GM21723 (cell line): Measurements from ENCODE around the gene HSP90AA1.
"Not testable (repeated sequence)": the region's sequence is repeated elsewhere in the genome, so short reads cannot be mapped to it uniquely, and the experiment has no call there.

Source experiments
- ATAC-seq: cut with Tn5 transposase; IDR thresholded peaks from one replicate; pipeline ENCODE4 v1.9.1; 2021; ENCODE audit warnings: mild to moderate bottlenecking, moderate library complexity; ENCODE audit not compliant: unreplicated experiment

HSP90AA1 gene

DNA sequence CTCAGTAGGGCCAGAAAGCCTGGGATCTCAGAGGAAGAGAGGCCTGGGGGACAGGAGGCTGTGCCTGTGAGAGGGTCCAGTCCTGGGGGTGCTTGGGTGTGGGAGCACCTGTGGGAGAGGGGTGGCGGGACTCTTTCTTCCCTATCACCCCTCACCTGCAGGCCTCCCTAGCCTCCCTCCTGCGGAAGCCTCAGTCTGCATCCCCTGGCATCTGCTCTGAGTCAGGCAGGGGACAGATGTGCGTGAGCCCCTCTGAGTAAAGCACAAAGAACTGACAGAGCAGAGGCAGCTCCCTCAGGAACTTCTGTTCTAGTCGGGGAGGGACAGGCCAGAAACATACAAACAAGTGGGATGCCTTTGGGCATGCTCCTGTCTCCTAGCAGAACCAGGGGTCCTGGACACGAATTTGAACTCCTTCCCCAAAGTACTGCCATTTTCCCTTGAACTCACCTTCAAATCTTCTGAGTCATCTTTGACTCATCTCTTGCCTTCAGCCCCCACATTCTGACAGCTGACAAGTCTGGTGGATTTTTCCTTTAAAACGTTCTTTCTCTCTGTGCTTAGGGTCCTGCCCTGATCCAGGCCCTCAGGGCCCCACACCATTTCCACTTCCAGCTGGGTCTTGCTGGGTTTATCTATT lies 8.5 kb upstream of the HSP90AA1 start:
- no peak for ATAC-seq

DNA sequence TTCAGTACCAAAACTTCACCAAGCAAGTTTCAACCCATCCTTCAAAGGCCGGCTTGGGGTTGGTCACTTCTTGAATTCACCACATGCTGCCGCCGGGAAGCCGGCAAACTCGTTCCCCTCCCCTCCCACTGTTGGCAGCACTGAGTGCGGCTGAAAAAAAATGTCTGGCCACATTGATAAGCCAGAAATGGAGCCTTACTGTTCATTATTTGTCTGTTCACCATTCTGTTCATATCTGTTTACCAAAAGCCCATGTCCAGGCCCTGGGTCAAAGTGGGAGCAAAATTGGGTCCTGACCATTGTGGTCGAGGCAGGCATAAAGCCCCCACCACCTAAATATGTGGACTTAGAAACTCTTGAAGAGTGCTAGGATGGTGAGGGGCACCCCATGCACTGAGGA lies 7.3 kb upstream of the HSP90AA1 start:
- ATAC-seq, result no peak

DNA sequence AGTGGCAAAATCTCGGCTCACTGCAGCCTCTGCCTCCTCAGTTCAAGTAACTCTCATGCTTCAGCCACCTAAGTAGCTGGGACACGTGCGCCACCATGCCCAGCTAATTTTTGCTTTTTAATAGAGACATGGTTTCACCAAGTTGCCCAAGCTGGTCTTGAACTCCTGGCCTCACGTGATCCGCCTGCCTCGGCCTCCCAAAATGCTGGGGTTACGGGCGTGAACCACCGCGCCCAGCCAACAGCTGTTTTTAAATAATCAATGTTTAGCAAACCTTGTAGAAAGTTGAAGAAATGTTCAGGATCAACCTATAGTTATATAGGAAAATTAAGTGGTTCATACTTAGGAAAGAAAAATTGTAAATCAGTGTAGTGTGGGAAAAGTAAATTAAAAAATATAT lies 6.0 kb upstream of the HSP90AA1 start:
- ATAC-seq, result no peak

DNA sequence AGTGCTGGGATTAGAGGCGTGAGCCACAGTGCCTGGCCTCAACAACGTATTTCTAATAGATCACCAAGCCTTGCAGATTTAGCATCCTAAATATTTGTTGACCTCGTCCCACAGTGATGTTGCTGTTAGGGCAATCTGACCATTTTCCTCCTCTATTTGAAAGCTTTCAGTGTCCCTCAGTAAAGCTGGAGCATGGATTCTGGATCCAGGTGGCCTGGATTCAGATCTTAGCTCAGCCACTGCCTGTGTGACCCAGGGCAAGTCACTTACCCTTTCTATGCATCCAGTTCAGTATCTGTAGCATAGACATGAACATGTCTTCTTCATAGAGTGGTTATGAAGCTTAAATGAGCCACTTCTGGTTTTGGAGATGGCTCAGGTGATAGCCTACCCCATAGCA lies 3.9 kb upstream of the HSP90AA1 start:
- no peak for ATAC-seq

DNA sequence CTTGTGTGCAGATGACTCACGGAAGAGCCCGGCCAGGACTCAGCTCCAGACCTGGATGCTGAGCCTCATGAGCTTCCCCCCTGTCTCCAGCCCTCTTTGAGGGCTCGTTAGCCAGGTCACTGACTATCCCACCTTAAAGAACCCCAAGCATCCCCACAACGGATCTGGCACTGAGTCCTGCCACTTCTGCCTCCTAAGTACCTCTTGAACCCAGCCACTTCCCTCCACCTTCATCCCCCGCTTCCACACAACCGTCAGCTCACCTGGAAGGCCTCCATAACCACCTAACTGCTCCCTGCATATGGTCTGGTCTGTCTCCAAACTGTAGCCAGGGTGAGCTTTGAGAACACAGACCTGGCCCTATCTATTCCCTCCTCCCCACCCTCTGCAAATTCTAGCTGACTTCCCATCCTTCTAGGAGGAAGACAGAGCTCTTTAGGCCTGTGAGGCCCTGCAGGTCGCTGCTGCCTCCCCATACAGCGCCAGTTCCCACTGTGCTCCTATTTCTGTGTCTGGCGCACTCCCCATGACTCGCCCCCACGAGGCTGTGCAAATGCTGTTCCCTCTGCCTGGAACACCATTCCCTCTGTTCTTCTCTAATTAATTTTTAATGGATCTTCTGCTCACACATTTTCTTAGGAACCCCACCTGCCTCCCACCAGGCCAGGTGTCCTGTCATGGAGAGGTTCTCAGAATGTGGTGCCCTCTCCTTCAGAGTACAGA lies 2.9 kb upstream of the HSP90AA1 start:
- no peak for ATAC-seq

DNA sequence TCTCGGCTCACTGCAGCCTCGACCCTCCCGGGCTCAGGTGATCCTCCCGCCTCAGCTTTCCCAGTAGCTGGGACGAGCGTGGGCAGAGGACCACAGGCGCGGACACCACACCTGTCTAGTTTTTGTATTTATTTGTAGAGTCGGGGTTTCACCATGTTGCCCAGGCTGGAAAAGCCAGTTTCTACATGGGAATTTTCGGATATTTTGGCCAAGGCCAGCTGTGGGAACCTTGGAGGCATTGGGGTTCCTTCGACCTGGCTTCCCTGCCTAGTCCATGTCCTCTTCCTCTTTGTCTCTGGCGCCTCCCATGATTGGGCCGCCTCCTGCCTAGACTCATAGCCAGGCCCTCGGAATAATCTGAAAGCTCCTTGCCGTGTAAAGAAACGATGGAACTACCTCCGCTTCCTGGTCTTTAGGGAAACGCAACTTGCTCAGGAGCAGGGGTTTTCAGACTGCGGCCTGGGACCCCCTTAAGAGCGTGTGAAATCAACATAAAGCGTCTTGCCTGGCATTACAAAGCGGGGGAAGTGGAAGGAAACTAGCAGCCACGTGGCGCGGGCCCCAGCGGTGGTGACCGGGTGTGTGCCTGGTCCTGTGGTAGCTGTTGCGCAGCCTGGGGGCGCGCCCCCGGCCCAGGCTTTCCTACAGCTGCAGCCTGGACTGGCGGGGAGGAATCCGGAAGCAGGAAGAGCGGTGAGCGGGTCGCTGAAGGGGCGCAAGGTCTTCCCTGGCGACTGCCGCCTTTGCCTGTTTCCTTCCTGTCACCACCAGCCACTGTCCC lies 1.4 kb upstream of the HSP90AA1 start:
- ATAC-seq, result no peak

DNA sequence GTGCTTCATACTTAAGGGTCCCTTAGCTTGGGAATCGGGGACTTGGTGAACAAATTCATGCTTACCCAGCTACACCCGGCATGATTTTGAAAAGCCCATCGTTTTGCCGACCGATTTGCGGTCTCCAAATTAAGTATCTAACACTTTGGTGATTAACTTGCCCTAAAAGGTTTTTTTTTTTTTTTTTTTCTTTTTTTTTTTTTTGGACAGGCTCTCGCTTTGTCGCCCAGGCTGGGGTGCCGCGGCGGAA lies 843 bp upstream of the HSP90AA1 start:
- no peak for ATAC-seq

DNA sequence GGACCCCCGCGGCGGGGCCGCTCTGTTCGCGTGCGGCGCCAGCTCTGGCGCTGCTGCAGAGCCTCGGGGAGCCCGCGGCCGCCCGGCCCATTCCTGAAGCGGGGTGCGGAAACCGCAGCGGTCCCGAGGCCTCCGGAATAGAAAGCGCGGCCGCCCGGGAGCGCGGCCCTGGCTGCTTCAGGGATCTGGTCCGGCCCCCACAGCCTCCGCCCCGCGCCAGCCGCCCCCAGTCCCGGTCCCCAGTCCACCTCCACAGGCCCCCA lies 204 bp downstream of the HSP90AA1 start:
- no peak for ATAC-seq

DNA sequence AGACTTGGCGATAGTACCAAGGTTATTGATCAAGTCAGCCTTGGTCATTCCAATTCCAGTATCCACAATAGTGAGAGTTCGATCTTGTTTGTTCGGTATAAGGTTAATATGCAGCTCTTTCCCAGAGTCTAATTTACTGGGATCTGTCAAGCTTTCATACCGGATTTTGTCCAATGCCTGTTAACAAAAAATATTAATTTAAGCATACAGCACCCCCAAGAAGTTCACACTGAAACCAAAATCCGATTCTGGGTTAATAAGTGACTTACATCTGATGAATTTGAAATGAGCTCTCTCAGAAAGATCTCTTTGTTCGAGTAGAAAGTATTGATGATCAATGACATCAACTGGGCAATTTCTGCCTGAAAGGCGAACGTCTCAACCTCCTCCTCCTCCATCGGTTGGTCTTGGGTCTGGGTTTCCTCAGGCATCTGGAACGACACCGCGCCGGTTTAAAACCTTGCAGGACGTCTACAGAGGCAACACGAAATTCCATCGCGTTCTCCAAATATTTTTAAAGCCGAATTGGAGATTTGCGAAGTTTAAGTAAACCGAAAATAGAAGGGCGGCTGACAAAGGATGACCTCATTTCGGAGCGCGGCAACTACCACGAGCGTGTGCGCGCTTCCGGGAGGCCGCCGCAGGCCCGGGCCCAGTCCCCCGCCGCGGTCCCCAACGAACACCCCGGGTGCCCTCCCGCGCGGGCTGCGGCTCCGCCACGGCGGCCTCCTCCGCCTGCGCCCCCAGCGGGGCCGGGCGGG lies 716 bp downstream of the HSP90AA1 start:
- ATAC-seq, result peak; percentile 32

DNA sequence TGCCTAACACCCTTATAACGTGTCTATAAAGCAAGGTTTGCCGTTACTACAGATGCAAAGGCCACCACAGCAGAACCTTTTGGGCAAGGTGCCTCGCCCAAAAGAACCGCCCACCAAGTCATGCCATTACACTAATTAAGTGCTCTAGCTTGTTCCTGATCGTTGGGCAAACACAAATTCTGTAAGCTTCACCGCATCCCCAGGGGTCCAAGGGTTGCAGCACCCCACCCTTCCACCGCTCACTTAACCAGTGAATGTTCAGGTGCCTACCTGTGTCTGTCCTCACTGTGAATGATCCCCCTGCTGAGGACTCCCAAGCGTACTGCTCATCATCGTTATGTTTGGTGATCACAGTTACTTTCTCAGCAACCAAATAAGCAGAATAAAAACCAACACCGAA lies 1.4 kb downstream of the HSP90AA1 start:
- ATAC-seq, result no peak

DNA sequence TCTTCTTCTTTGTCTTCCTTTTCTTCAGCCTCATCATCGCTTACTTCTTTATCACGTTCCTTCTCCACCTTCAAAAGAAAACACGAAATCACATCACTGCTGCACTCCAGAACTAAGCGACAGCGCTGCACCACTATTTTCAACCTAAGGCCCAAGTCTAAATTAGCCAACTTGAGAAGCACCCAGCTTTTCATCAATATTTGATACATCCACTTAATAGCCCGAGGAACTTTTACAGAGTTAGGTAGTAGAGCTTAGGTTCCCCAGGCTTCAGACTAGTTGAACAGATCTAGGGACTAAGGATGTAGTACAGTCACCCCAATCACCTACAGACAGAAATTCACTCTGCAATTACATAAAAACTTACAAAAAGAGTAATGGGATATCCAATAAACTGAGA lies 1.9 kb downstream of the HSP90AA1 start:
- no peak for ATAC-seq

DNA sequence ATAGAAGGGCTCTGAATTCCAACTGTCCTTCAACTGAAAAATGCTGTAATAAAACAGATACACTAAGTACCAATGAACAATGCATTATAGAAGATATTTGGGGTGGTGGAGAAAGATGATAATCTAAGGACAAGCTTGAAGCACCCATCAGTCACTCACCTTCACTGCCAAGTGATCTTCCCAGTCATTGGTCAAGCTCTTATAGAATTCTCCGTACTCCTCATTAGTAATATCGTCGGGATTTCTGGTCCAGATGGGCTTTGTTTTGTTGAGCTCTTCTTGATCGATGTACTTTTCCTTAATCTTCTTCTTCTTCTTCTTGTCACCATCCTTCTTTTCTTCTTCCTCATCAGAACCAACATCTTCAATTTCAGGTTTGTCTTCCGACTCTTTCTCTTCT lies 2.3 kb downstream of the HSP90AA1 start:
- ATAC-seq, result not testable (repeated sequence)

DNA sequence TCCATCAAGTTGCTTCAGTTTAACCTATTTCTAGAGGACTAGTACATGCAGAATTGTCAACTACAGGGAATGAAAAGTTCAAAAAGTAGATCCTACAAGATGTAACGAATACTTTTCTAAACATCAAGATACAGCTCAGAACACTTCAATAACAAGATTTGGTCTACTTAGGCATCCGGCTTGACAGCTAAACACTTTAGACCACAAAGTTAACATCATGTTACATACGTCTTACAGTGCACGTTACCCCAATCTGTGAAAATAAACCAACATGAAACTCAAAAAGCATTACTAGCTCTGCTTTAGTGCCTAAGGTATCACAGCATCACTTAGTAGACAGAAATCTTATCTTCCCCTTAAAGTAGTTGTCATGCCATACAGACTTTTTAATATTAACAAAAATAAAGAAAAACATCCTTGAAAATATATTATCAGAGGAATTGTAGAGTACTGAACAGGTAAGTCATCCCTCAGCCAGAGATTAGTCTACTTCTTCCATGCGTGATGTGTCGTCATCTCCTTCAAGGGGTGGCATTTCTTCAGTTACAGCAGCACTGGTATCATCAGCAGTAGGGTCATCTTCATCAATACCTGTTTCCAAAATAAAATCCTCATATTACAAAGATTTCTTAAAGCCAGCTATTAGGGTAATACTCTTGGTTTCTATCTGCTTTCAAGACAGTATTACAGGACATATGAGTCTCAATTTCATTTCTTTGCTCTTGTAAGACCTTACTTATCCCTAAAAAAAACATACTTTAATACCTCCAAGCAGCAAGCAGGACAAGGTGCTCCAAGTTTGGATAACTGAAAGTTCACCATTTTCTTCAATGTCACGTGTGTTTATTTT lies 5.4 kb downstream of the HSP90AA1 start:
- ATAC-seq, result no peak

DNA sequence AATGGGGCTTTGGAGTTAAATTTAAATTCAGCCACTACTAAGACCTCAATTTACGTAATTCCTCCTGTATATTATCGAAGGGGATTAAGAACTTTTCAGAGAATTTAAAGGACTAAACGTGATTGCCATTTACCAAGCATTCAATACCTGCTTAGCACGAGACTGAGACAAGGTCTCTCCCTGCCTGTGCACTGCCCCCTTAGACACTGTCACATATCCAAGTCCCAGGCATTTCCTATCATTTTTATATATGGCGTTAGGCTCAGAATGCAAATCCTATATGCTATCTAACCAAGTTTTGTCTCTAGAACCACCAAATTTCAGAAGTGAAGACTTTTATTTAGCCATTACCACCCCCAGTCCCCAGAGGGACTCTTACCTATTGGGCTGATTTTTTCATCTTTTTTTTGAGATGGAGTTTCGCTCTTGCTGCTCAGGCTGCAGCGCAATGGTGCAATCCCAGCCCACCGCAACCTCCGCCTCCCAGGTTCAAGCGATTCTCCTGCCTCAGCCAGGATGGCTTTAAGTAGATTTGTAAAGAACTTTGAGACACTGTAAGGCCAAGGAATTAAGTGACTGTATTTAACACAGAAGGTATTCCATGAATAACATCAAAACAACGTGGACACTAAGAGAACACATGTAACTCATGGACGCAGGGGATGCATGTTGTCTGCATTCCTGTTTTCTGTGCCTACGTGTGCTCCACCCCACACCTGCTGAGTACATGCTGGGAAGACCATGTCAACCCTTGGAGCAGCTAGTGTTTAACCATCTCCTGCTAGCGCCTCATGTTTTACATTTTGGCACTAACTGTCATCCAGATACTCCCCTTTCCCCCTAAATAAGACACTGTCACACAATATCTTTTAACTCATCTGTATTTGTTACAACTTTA lies 6.4 kb downstream of the HSP90AA1 start:
- no peak for ATAC-seq

DNA sequence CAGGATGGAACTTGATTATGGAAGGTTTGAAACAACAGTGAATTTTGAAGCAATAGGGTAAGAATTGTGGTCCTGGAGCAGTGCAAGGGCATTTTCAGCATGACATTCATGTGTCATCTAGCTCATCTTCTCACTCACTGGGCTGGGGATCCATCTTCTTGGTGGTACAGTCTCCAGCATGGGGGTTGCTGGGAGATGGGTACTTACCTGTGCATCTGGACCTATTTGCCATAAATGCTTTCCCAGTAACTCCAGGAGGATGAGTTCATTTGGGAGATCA lies 7.2 kb downstream of the HSP90AA1 start:
- ATAC-seq, result no peak

DNA sequence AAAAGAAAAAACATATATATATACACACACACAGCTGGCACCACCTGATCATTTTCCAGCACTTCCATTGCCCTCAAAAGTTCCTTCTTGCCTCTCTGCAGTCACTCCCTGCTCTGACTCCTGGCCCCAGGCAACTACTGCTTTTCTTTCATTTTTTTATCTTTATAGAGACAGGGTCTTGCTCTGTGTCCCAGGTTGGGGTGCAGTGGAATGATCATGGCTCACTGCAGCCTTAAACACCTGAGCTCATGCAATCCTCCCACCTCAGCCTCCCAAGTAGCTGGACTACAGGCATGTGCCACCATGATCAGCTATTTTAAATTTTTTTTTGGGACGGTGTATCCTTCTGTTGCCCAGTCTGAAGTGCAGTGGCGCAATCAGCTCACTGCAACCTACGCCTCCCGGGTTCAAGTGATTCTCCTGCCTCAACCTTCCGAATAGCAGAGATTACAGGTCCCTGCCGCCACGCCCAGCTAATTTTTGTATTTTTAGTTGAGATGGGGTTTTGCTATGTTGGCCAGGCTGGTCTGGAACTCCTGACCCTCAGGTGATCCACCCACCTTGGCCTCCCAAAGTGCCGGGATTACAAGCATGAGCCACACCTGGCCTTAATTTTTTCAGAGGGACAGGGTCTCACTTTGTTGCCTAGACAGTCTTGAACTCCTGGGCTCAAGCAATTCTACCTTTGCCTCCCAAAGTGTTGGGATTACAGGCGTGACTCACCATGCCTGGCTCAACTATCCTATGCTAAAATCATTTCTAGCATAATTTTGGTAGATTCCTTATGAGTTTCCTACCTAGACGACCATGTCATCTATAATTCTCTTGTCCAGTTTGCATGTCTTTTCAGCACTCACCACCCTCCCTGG lies 7.8 kb downstream of the HSP90AA1 start:
- no peak for ATAC-seq

DNA sequence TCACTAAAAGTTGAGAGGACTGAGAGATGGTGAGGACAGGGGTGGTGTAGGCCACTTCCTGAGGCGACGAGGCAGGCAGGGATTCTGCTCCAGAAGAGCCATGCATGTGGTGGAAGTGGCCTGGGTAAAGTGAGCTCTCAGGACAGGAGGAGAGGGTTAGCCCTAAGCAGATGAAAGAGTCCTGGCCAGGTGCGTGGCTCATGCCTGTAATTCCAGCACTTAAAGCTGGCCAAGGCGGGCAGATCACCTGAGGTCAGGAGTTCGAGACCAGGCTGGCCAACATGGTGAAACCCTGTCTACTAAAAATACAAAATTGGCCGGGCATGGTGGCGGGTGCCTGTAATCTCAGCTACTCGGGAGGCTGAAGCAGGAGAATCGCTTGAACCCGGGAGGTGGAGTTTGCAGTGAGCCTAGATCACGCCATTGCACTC lies 8.5 kb downstream of the HSP90AA1 start:
- ATAC-seq, result not testable (repeated sequence)

DNA sequence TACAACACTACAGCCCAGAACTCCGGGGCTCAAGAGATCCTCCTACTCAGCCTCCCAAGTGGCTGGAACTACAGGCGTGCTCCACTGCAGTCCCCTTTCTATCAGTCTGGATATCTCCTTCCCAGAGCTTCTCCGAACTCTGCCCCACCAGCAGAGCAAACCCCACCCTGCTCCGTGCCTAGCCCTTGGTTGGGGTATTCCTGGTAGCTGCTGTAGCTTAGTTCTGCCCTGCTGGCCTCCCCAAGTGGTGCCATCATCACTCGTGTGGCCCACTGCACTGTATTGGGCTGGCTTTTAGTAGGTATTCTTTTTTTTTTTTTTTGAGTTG lies 9.5 kb downstream of the HSP90AA1 start:
- ATAC-seq, result no peak

DNA sequence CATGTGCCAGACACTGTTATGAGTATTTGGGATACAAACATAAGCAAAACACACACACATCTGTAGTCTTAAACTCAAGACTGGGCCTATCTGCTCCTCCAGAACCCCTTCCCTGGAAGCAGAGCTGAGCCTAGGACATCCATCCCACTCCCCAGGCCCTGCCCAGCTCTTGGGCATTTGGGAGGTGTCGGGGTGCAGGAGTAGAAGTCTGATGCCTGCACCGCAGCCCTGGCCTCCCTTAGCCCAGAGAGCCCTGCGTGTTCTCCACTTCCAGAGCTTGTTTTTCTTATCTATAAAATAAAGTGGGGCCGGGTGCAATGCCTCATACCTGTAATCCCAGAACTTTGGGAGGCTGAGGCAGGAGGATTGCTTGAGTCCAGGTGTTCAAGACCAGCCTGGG lies 11.7 kb downstream of the HSP90AA1 start:
- ATAC-seq, result no peak
